Ishikawa (cell line): ENCODE data around the gene LGR6.
A peak's percentile ranks its signal among the peaks of the same experiment; 100 is the strongest.

ENCODE experiments used
- CEBPB ChIP-seq: IDR thresholded peaks from 2 replicates; pipeline ENCODE4 v1.6.1; 2012
- CREB1 ChIP-seq: IDR thresholded peaks from 2 replicates; pipeline ENCODE4 v1.6.1; 2012; ENCODE audit warnings: low read depth
- EGR1 ChIP-seq: IDR thresholded peaks from 2 replicates; pipeline ENCODE4 v1.6.1; 2012
- EP300 ChIP-seq: IDR thresholded peaks from 2 replicates; pipeline ENCODE4 v1.6.1; 2012; ENCODE audit warnings: borderline replicate concordance
- FOXM1 ChIP-seq: IDR thresholded peaks from 2 replicates; pipeline ENCODE4 v1.6.1; 2012; ENCODE audit warnings: low read depth, borderline replicate concordance
- NFIC ChIP-seq: IDR thresholded peaks from 2 replicates; pipeline ENCODE4 v1.6.1; 2012
- RAD21 ChIP-seq: IDR thresholded peaks from 2 replicates; pipeline ENCODE4 v1.6.1; 2012; ENCODE audit warnings: low read depth
- REST ChIP-seq: IDR thresholded peaks from 2 replicates; pipeline ENCODE4 v1.6.1; 2012; ENCODE audit warnings: low read depth, mild to moderate bottlenecking
- TAF1 ChIP-seq: IDR thresholded peaks from 2 replicates; pipeline ENCODE4 v1.6.1; 2012; ENCODE audit warnings: low read depth, mild to moderate bottlenecking
- TCF12 ChIP-seq: IDR thresholded peaks from 2 replicates; pipeline ENCODE4 v1.6.1; 2012; ENCODE audit warnings: low read depth
- TEAD4 ChIP-seq: IDR thresholded peaks from 2 replicates; pipeline ENCODE4 v1.6.1; 2012
- USF1 ChIP-seq: IDR thresholded peaks from 2 replicates; pipeline ENCODE4 v1.6.1; 2012
- ZBTB7A ChIP-seq: IDR thresholded peaks from 2 replicates; pipeline ENCODE4 v1.6.1; 2012; ENCODE audit warnings: low read depth
- TF ChIP-seq, protein P1 (sequence below): IDR thresholded peaks from 2 replicates; pipeline ENCODE4 v1.6.1; 2012

LGR6 gene

DNA sequence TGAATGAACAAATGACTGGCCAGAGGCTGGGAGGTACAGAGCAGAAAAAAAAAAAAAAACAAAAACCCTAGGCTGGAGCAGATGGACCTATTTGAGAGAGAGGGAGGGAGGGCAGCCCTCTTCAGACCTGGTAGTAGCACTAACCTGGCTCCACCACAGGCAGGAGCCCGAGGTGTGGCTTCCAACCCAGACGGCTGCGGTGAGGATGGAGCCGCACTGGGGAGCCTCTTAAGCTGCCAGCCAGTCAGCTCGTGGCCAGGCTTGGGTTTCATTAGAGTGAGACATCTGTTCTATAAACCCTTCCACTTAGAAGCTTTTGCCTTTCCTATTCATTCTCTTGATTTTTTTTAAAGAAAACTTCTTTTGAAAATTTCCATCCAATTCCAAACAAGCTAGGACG, 16.8 kb downstream of the LGR6 start:
- TF ChIP-seq EP300: no peak
- TF ChIP-seq, protein P1, sequence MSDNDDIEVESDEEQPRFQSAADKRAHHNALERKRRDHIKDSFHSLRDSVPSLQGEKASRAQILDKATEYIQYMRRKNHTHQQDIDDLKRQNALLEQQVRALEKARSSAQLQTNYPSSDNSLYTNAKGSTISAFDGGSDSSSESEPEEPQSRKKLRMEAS: no peak
- TF ChIP-seq RAD21: peak; percentile 38; the same call in 1 of the 2 replicates
- TF ChIP-seq USF1: no peak
- TF ChIP-seq CREB1: no peak

GRCh38 chr1:202210969-202211368, 17.4 kb downstream of the LGR6 start:
- TF ChIP-seq EP300 (no peak), FOXM1 (no peak), CREB1 (no peak), TEAD4 (no peak), EGR1 (no peak)

DNA sequence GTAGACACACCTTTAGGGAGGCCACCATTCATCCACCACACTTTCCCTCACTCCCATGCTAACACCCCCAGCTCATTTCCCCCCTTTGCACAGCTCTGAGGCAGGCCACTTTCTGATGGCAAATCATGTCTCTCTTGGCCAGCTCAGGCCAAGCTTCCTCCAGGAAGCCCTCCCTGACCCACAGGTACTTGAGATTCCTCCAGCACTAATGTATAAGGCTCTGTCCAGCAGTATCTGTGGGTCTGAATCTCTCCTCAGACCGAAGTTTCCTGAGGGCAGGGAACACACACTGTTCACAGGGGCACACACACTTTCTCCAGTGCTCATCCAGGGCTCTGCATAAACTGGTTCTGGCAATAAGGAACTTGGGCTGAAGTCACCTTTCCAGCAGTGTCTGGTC, 19.2 kb downstream of the LGR6 start:
- TF ChIP-seq CEBPB: no peak
- TF ChIP-seq TEAD4: no peak
- TF ChIP-seq TAF1: no peak
- no peak for TF ChIP-seq ZBTB7A
- TF ChIP-seq RAD21: no peak
- TF ChIP-seq TCF12: no peak
- TF ChIP-seq, protein P1: no peak
- TF ChIP-seq EP300: no peak
- TF ChIP-seq REST: peak; percentile 52; the same call in 1 of the 2 replicates

DNA sequence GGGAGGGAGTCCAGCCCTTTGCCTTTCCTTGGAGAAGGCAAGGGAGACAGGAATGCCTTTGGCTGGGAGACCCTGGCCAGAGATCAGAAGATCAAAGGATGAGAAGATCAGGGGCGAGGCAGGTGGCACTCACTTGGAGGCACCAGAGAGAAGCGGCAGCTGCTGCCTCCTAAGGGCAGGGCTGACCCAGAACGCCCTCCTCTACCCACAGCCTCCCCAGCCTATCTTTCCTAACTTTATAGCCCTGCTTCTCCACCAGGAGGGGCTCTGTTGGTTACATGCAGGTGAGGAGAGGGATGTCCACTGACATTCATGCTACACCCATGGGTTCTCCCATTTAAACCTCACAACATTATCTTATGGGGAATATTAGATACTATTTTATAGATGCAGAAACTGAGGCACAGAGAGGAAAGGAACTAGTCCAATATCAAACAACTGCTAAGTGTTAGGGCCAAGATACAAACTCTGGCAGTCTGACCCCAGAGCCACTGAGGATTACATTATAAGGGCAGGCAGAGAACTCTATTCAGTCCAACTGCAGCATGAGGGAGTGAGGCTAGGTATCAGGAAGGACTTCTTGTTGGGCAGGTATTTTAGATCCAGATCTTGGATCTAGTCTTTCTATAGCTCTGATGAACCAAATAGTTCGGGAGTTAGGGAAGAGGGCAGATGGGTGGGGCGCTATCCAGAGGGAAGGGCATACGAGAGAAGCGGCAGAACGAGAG, 19.9 kb downstream of the LGR6 start:
- TF ChIP-seq RAD21: peak; percentile 27; the same call in 1 of the 2 replicates
- no peak for TF ChIP-seq EGR1
- TF ChIP-seq, protein P1: no peak
- TF ChIP-seq TEAD4: no peak
- no peak for TF ChIP-seq USF1
- TF ChIP-seq EP300: no peak

DNA sequence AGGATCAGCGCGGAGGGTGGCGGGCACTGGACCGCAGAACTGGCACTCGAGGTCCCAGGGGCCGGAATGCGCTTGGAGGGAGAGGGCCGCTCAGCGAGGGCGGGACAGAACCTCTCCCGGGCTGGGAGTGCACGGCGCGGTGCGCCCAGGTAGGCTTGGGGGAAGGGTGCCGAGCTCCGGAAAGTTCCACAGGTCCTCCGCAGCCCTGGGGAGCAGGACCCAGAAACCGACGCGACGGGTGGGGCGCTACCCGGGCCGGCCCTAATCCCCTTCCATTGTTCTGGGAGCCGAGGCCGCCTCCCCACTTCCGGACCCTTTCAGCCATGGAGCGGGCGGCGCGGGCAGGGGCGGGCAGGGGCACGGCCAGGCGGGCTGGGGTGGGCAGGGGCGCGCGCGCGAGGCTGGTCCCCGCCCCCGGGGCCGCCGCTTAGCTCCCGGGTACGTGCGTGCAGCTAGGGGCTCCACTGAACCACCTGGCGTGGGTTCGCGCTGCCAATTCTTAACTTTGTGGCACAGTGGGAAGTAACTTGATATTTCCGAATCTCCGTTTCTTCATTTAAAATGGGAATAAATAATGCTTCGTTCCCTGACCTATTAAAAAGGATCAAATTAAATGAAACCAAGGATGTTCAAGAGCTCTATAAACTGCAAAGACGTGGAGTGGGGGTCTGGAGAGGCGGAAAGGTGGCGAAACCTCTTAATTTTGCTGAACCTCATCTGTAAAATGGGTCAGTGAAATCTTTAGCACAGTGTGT, 20.7 kb downstream of the LGR6 start:
- peak; percentile 13; the same call in 1 of the 2 replicates for TF ChIP-seq FOXM1
- peak; percentile 85 for TF ChIP-seq TCF12
- TF ChIP-seq USF1: no peak
- TF ChIP-seq NFIC: peak; percentile 46; the same call in 1 of the 2 replicates
- TF ChIP-seq REST: no peak
- TF ChIP-seq EP300: peak; percentile 88
- TF ChIP-seq TEAD4: peak; percentile 55
- TF ChIP-seq CREB1: no peak
- TF ChIP-seq EGR1: no peak
- TF ChIP-seq, protein P1: peak; percentile 59; the same call in 1 of the 2 replicates
- TF ChIP-seq TAF1: no peak
- TF ChIP-seq ZBTB7A: peak; percentile 67
- no peak for TF ChIP-seq CEBPB
- TF ChIP-seq RAD21: no peak; the same call in 1 of the 2 replicates
